Esophagus squamous epithelium (tissue), 4 donors: ENCODE measurements around the gene DIPK1B.

Source experiments
- POLR2A ChIP-seq, 4 donors: fragments of 450-650 bp; IDR thresholded peaks; one replicate each; pipeline ENCODE4 v1.6.1; 2017; ENCODE audit warnings: antibody characterized with exemption in 4 of 4, mild to moderate bottlenecking in 4 of 4, moderate library complexity in 3 of 4
- TF ChIP-seq, protein P1 (sequence below), 6 experiments: fragments of 450-650 bp in 4 of 6; fragments of 200-600 bp in 2 of 6; sonication (generic) in 2 of 6; IDR thresholded peaks; one replicate each; pipeline ENCODE4 v1.5.1; 2016 to 2019; ENCODE audit warnings: antibody characterized with exemption in 6 of 6, mild to moderate bottlenecking in 4 of 6, moderate library complexity in 4 of 6

- TF ChIP-seq, protein P1, sequence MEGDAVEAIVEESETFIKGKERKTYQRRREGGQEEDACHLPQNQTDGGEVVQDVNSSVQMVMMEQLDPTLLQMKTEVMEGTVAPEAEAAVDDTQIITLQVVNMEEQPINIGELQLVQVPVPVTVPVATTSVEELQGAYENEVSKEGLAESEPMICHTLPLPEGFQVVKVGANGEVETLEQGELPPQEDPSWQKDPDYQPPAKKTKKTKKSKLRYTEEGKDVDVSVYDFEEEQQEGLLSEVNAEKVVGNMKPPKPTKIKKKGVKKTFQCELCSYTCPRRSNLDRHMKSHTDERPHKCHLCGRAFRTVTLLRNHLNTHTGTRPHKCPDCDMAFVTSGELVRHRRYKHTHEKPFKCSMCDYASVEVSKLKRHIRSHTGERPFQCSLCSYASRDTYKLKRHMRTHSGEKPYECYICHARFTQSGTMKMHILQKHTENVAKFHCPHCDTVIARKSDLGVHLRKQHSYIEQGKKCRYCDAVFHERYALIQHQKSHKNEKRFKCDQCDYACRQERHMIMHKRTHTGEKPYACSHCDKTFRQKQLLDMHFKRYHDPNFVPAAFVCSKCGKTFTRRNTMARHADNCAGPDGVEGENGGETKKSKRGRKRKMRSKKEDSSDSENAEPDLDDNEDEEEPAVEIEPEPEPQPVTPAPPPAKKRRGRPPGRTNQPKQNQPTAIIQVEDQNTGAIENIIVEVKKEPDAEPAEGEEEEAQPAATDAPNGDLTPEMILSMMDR (IDR thresholded peaks at IDR 0.05) = no peak
- TF ChIP-seq POLR2A (IDR thresholded peaks at IDR 0.05) = no peak
Measured at GRCh38 chr9:136709454-136710109, 2.8 kb upstream of the DIPK1B start.
